GM21717 (cell line): Measurements from ENCODE around the gene PRRT4.

ENCODE experiments used
- ATAC-seq: cut with Tn5 transposase; IDR thresholded peaks from one replicate; pipeline ENCODE4 v1.9.1; 2021; ENCODE audit warnings: mild to moderate bottlenecking, moderate library complexity; ENCODE audit not compliant: unreplicated experiment

Gene PRRT4

GRCh38 chr7:128378637-128379036, 17.1 kb upstream of the PRRT4 start:
- no peak for ATAC-seq

GRCh38 chr7:128376077-128376476, 14.6 kb upstream of the PRRT4 start:
- no peak for ATAC-seq

DNA sequence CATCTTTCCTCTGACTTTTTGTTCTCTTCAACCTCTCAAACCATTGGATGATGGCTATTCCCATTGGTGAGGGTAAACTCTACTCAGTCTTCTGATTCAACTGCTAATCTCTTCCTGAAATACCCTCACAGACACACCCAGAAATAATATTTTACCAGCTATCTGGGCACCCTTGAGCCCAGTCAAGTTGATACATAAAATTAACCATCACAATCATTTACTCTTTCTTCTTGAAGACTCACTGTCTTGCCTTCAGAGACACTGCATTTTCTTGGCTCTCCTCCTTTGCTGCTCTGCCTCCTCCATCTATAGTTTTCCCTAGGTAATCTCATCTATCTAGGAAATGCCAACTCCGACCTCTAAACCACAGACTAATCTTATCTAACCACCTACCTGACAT, 12.6 kb upstream of the PRRT4 start:
- no peak for ATAC-seq

GRCh38 chr7:128373606-128374005, 12.1 kb upstream of the PRRT4 start:
- no peak for ATAC-seq

DNA sequence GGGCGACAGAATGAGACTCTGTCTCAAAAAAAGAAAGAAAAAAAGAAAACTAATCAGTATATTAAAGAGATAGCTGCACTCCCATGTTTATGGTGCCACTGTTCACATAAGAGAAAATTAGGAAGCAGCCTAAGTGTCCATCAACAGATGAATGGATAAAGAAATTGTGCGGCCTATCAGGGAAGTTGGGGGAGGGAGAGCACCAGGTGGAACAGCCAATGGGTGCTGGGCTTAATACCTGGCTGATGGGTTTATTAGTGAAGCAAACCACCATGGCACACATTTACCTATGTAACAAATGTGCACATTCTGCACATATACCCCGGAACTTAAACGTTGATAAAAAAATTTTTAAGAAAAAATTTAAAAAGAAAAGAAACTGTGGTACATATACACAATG, 9.0 kb upstream of the PRRT4 start:
- ATAC-seq, result no peak

DNA sequence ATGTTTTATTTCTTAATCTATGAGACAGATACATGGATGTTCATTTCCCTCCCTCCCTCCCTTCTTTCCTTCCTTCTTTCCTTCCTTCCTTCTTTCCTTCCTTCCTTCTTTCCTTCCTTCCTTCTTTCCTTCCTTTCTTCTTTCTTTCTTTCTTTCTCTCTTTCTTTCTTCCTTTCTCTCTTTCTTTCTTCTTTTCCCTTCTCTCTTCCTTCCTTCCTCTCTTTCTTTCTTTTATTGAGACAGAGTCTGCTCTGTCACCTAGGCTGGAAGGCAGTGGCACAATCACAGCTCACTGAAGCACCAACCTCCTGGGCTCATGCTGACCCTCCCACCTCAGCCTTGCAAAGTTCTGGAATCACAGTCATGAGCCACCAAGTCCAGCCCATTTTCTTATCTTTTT, 5.5 kb upstream of the PRRT4 start:
- ATAC-seq, result no peak

DNA sequence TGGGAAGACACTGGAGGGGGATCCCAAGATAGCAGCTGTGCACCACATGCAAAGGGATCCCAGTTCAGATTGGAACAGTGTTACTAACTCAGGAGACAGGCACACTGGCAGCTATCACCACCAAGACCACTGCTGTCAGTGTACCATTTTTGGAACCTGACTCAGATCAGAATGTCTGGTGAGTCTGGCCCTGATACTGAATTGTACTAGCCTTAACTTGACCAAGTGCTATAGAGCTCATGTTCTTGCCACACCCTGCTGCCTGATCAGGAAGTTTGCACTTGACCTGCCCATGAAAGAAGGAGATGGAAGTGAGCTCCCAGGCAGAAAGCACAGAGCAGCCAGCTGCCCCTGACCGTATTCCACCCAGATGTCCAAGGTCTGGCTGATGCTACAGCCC, 4.8 kb upstream of the PRRT4 start:
- ATAC-seq, result no peak

GRCh38 chr7:128365432-128365831, 3.9 kb upstream of the PRRT4 start:
- ATAC-seq, result no peak

- ATAC-seq, result no peak
Measured at GRCh38 chr7:128364166-128364870, 2.8 kb upstream of the PRRT4 start.

GRCh38 chr7:128363261-128363721, 1.8 kb upstream of the PRRT4 start:
- no peak for ATAC-seq

GRCh38 chr7:128362670-128363069, 1.2 kb upstream of the PRRT4 start:
- ATAC-seq, result no peak

DNA sequence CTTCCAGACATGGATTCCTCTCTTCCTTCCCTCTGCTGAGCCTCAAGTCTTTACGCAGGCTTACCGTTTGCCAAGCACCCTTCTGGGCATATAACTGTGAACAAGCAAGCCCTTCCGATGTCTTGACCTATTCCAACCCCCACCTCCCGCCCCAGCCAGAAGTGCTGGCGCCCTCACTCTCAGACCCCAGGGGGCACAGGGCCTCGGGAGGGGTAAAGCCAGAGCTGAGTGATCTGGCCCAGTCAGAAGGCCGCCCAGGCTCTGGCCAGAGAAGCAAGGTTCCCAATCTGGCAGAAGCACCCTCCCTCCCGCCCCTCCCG, 1.2 kb downstream of the PRRT4 start:
- no peak for ATAC-seq

- no peak for ATAC-seq
Measured at GRCh38 chr7:128359939-128360338, 1.6 kb downstream of the PRRT4 start.

- no peak for ATAC-seq
Measured at GRCh38 chr7:128359336-128359735, 2.2 kb downstream of the PRRT4 start.

DNA sequence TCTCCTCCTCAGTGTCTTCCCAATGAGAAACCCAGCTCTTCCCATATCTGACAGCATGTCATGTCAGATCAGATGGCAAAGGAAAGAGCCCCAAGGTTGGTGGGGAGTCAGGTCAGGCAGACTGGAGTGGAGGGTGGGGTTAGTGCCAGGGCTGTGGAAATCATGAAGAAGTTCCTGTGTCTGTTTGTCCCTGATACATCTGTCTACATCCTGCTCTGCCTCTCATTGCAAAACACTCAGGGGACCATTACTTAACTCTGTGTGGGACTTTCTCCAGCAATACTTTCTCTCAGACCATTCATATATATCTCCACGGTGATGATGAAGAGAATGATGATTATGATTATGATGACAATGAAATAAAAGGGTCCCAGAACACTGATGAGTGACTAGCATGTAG, 3.3 kb downstream of the PRRT4 start:
- ATAC-seq, result no peak

- ATAC-seq, result no peak
Measured at GRCh38 chr7:128357217-128357613, 4.3 kb downstream of the PRRT4 start.

DNA sequence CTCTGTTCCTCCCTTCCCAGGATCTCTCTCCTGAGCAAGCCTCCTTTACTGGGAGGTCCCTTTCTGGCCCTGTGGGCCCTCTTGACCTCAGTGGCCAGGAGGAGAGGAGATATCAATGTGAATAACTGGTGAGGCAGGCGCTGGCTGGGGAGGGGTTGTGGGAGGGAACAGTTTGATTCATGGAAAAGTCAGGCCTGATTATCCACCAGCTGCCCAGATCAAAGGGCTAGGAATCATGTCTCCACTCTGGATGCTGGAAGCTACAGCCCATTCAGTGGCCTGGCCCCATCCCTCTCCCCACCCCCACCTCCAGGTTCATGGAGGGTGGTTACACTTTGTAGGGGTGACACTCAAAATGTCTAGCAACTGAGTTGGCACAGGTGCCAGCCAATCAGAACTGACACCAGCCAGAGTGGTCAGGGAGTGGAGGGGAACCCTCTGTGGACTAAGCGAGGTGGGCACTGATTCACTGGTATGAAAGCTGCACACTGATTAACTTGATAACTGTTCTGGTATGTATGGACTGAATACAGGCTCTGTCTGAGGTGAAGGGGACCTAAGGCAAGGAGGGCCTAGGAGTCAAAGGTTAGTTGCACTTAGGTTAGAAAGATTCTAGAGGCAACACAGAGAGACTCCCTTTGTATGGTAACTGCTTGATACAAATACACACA, 4.8 kb downstream of the PRRT4 start:
- no peak for ATAC-seq

GRCh38 chr7:128353610-128354009, 7.9 kb downstream of the PRRT4 start:
- ATAC-seq, result no peak

DNA sequence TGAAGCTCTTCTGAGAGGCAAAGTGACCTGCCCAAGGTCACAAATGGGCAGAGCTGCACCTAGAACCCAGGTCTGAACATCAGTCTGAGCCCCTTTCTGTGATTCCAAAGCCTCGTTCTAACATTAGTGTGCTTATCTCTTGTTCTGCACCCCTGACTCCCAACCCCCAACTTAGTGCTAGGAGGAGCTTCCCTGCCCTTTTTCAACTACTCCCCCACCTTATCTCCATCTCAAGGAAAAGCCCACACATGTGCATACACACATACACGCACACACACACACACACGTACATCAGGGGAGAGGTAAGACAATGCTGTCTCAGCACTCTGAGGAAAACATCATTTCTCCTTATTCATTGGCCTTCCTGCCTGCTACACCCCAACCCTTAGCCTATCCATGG, 8.3 kb downstream of the PRRT4 start:
- no peak for ATAC-seq

GRCh38 chr7:128352636-128353035, 8.9 kb downstream of the PRRT4 start:
- no peak for ATAC-seq

GRCh38 chr7:128352153-128352537, 9.3 kb downstream of the PRRT4 start:
- ATAC-seq, result no peak

DNA sequence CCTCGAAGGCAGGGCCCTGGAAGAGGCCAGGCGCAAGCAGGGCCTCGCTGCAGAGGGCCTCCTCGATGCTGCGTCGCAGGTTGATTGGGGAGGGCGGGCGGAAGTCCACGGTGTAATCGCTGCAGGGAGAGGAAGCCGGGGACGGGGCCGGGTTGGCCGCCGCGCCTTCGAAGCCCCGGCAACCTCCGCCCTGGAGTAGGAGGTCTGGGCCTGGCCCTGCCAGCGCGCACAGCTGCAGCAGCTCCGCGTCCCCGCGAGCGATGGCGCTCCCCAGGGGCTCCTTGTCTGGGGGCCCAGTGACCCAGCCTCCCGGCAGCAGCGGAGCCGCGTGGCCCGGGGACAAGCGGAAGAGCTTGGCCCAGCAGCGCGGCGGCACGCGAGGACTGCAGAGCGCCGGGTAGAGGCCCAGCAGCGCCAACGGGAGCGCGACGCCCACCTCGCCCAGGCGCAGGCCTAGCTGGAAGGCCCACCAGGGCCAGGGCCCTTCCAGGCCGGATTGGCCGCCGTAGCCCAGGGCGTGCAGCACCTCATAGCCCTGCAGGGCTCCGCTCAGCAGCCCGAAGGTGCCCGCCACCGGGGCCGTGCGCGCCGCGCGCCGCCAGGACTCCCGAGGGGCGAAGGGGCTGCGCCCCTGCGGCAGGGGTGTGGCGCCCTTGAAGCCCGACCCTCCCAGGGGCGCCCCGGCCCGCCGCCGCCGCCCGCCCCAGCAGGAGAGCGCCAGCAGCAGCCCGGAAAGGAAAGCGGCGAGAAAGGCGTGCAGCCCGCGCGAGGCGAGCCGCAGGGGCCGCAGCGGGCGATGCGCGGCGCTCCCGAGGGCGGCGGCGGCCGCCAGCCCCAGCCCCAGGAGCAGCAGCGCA, 10.0 kb downstream of the PRRT4 start:
- ATAC-seq, result no peak
